ENCODE measurements around the gene MAN2B2. TPM values are rescaled to one million over a fixed set of nuclear protein-coding genes. Genes with fewer than 3 reads are reported as not detected.

The MAN2B2 gene
- polyA plus RNA-seq, 1 experiment = 22.8 TPM

DNA sequence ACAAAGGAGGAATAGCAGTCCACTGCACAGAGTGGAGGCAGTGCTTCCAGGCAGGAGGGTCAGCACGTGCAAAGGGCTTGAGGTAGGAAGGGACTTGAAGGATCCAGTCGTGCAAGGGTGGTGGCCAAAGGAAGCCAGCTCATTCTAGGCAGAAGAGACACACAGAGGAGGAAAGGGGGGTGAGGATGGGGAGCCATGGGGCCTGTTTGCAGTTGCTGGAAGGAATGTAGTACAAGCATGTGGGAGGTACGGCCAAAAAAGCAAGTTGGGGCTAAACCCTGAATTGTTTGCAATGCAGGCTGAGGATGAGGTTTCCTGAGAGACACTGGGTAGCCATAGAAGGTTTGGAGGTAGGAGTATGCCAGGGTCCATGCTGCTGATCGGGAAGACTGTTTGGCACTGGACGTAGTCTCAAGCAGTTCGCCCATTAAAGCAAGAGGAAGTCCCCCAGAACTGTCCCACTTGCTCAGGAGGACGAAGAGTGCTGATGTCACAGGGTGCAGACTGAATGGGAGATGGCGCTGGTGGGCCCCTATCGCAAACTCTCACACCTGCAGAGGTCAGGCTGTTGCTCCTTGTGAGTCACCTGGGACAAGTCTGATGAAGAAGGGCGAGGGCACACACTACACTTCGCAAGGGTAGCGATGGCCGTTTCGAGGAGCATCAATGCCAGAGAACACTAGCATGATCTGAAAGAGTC, 9.1 kb upstream of the MAN2B2 start:
- TF ChIP-seq, protein P1, sequence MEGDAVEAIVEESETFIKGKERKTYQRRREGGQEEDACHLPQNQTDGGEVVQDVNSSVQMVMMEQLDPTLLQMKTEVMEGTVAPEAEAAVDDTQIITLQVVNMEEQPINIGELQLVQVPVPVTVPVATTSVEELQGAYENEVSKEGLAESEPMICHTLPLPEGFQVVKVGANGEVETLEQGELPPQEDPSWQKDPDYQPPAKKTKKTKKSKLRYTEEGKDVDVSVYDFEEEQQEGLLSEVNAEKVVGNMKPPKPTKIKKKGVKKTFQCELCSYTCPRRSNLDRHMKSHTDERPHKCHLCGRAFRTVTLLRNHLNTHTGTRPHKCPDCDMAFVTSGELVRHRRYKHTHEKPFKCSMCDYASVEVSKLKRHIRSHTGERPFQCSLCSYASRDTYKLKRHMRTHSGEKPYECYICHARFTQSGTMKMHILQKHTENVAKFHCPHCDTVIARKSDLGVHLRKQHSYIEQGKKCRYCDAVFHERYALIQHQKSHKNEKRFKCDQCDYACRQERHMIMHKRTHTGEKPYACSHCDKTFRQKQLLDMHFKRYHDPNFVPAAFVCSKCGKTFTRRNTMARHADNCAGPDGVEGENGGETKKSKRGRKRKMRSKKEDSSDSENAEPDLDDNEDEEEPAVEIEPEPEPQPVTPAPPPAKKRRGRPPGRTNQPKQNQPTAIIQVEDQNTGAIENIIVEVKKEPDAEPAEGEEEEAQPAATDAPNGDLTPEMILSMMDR (IDR thresholded peaks at IDR 0.05; ENCODE audit: low read depth, low read length) = no peak
- ChIA-PET CTCF (interaction anchor here (0.6 kb wide), 1 partner anchor 20 kb away, joined by 3 read pairs; no protein-coding TSS in a partner anchor), POLR2A (no interaction called here)
- H3K9me3 ChIP-seq (ENCODE audit: control insufficient read depth, insufficient read depth, low read length) = peaks cover 38% of the 10 kb centered on the region
- peaks cover 49% of the 10 kb centered on the region for H3K27me3 ChIP-seq (ENCODE audit: control insufficient read depth, insufficient read depth, low read length)
- no peak overlapping the region for H3K4me3 ChIP-seq (ENCODE audit: low read depth, low read length)
- H3K27ac ChIP-seq (ENCODE audit: low read depth, low read length) = no peak overlapping the region
- DNase-seq (ENCODE audit: low read depth, low spot score) = no peak

- TF ChIP-seq, protein P1 (IDR thresholded peaks at IDR 0.05; ENCODE audit: low read depth, low read length) = no peak
- Histone ChIP-seq H3K27ac (ENCODE audit: low read depth, low read length) (no peak overlapping the region), H3K9me3 (ENCODE audit: control insufficient read depth, insufficient read depth, low read length) (peaks cover 44% of the 10 kb centered on the region), H3K27me3 (ENCODE audit: control insufficient read depth, insufficient read depth, low read length) (peaks cover 48% of the 10 kb centered on the region), H3K4me3 (ENCODE audit: low read depth, low read length) (no peak overlapping the region)
- POLR2A ChIA-PET = no interaction called here
- DNase-seq (ENCODE audit: low read depth, low spot score) = no peak
- CTCF ChIA-PET = interaction anchor here (0.6 kb wide), 1 partner anchor 21 kb away, joined by 3 read pairs; no protein-coding TSS in a partner anchor
These were observed 8.4 kb upstream of the MAN2B2 start for GRCh38 chr4:6566391-6567190.

DNA sequence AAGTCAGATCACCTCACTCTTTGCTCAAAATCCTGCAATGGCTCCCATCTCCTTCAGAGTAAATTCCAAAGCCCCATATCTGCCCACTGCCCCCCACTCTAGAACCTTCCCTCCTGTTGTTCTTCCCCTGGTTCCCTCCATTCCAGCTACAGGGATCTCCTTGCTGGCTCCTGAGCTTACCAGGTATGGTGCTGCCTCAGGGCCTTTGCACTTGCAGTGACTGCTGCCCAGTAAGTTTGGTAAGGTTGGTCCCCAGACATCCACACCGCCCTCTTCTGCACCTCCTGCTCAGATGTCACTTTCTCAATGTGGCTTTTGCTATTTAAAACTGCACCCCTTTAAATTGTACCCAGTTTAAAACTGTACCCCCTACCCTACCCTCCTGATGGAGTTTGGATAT, 7.8 kb upstream of the MAN2B2 start:
- H3K4me3 ChIP-seq (ENCODE audit: low read depth, low read length) = no peak overlapping the region
- DNase-seq (ENCODE audit: low read depth, low spot score) = no peak
- no peak overlapping the region for H3K27ac ChIP-seq (ENCODE audit: low read depth, low read length)
- ChIA-PET POLR2A (no interaction called here), CTCF (no interaction called here)
- peaks cover 46% of the 10 kb centered on the region for H3K9me3 ChIP-seq (ENCODE audit: control insufficient read depth, insufficient read depth, low read length)
- TF ChIP-seq, protein P1 (IDR thresholded peaks at IDR 0.05; ENCODE audit: low read depth, low read length) = no peak
- peaks cover 45% of the 10 kb centered on the region for H3K27me3 ChIP-seq (ENCODE audit: control insufficient read depth, insufficient read depth, low read length)

GRCh38 chr4:6568148-6568547, 6.8 kb upstream of the MAN2B2 start:
- TF ChIP-seq, protein P1 (IDR thresholded peaks at IDR 0.05; ENCODE audit: low read depth, low read length) = no peak
- Histone ChIP-seq H3K4me3 (ENCODE audit: low read depth, low read length) (no peak overlapping the region), H3K27ac (ENCODE audit: low read depth, low read length) (no peak overlapping the region), H3K27me3 (ENCODE audit: control insufficient read depth, insufficient read depth, low read length) (peaks cover 39% of the 10 kb centered on the region), H3K9me3 (ENCODE audit: control insufficient read depth, insufficient read depth, low read length) (peaks cover 46% of the 10 kb centered on the region)
- POLR2A ChIA-PET = no interaction called here
- DNase-seq (ENCODE audit: low read depth, low spot score) = no peak
- CTCF ChIA-PET = interaction anchor here (0.6 to 0.7 kb wide), 2 partner anchors 21 to 1573 kb away, joined by 3 read pairs; no protein-coding TSS in a partner anchor
